SK-N-SH (cell line): ENCODE measurements around the gene ADCY5. TPM values are rescaled to one million over a fixed set of nuclear protein-coding genes. Genes with fewer than 3 reads are reported as not detected.

Experiments used
- CTCF ChIA-PET: fragments of 300-600, 350-600 bp; formaldehyde crosslinking; extraction: SDS; loops from one replicate; lab custom pipeline; 2021; lab: Yijun Ruan, JAX
- POLR2A ChIA-PET: fragments of 350-600 bp; sonication (Branson Sonifier 250); formaldehyde crosslinking; extraction: SDS; loops from one replicate; lab custom pipeline; 2020; ENCODE audit warnings: antibody characterized with exemption, inconsistent platforms; lab: Yijun Ruan, JAX
- DNase-seq: peaks from one replicate; pipeline ENCODE4 v3.0.0; 2012
- H2AFZ ChIP-seq: fragments of 200-600 bp; sonication (generic); 2 replicates; pipeline ENCODE4 v1.8.1; 2016; ENCODE audit warnings: antibody characterized with exemption, mild to moderate bottlenecking, low read depth
- H3F3A ChIP-seq: fragments of 200-600 bp; sonication (generic); replicated peaks from 2 replicates; pipeline ENCODE3; 2016; ENCODE audit warnings: antibody characterized with exemption, mild to moderate bottlenecking; ENCODE audit not compliant: insufficient read depth
- H3K27ac ChIP-seq, 2 experiments: fragments of 200-500 bp in 1 of 2; fragments of 200-600 bp in 1 of 2; sonication (Bioruptor generic) in 1 of 2; sonication (generic), shearing (Covaris generic) in 1 of 2; 2 replicates each; pipeline versions ENCODE4 v1.5.1 to v1.6.1; 2014 to 2016; ENCODE audit warnings: low read depth in 2 of 2, inconsistent platforms in 1 of 2, low read length in 1 of 2, mild to moderate bottlenecking in 1 of 2, mixed read lengths in 1 of 2
- H3K27me3 ChIP-seq: fragments of 200-600 bp; sonication (generic), shearing (Covaris generic); 2 replicates; pipeline ENCODE4 v1.6.1; 2016; ENCODE audit warnings: mixed run types; ENCODE audit not compliant: insufficient read depth
- H3K36me3 ChIP-seq, 2 experiments: fragments of 200-500 bp in 1 of 2; fragments of 200-600 bp in 1 of 2; sonication (Bioruptor generic) in 1 of 2; sonication (generic) in 1 of 2; replicated peaks in 1 of 2; 2 replicates each; pipeline versions ENCODE3 to v1.5.1; 2014 to 2016; ENCODE audit warnings: low read length in 1 of 2, mild to moderate bottlenecking in 1 of 2; ENCODE audit not compliant: insufficient read depth in 2 of 2, control insufficient read depth in 1 of 2
- H3K4me1 ChIP-seq, 2 experiments: fragments of 200-500 bp in 1 of 2; fragments of 200-600 bp in 1 of 2; sonication (Bioruptor generic) in 1 of 2; sonication (generic), shearing (Covaris generic) in 1 of 2; 2 replicates each; pipeline versions ENCODE4 v1.5.1 to v1.6.1; 2014 to 2016; ENCODE audit warnings: low read depth in 1 of 2, low read length in 1 of 2, mixed run types in 1 of 2; ENCODE audit not compliant: insufficient read depth in 2 of 2, control insufficient read depth in 1 of 2
- H3K4me2 ChIP-seq: fragments of 200-600 bp; sonication (generic), shearing (Covaris generic); 2 replicates; pipeline ENCODE4 v1.6.1; 2017; ENCODE audit warnings: mixed run types
- H3K4me3 ChIP-seq, 2 experiments: fragments of 200-500 bp in 1 of 2; fragments of 200-600 bp in 1 of 2; sonication (Bioruptor generic) in 1 of 2; sonication (generic), shearing (Covaris generic) in 1 of 2; 2 replicates each; pipeline versions ENCODE4 v1.5.1 to v1.8.1; 2014 to 2016; ENCODE audit warnings: low read depth in 2 of 2, inconsistent platforms in 1 of 2, low read length in 1 of 2, mild to moderate bottlenecking in 1 of 2, mixed read lengths in 1 of 2, moderate library complexity in 1 of 2
- H3K79me2 ChIP-seq: fragments of 200-600 bp; sonication (generic); 2 replicates; pipeline ENCODE4 v1.8.1; 2017; ENCODE audit warnings: mild to moderate bottlenecking; ENCODE audit not compliant: insufficient read depth
- H3K9ac ChIP-seq: fragments of 200-600 bp; sonication (generic); 2 replicates; pipeline ENCODE4 v1.6.1; 2017; ENCODE audit warnings: mixed run types
- H3K9me2 ChIP-seq: fragments of 200-600 bp; sonication (generic); 2 replicates; pipeline ENCODE4 v1.6.1; 2017; ENCODE audit warnings: mixed run types
- H3K9me3 ChIP-seq: fragments of 200-600 bp; sonication (generic); 2 replicates; pipeline ENCODE4 v1.6.1; 2017; ENCODE audit warnings: mixed run types, mild to moderate bottlenecking, moderate library complexity
- H4K20me1 ChIP-seq: fragments of 200-600 bp; sonication (generic); 2 replicates; pipeline ENCODE4 v1.6.1; 2017; ENCODE audit warnings: mild to moderate bottlenecking, mixed run types; ENCODE audit not compliant: insufficient read depth
- CHD2 ChIP-seq: fragments of 150-350 bp; IDR thresholded peaks from 2 replicates; pipeline ENCODE4 v1.6.1; 2018; ENCODE audit warnings: low read length; ENCODE audit not compliant: partially characterized antibody
- EP300 ChIP-seq, 2 experiments: IDR thresholded peaks; 2 replicates each; pipeline versions ENCODE4 v1.4.0 to v1.6.1; 2012; ENCODE audit warnings: borderline replicate concordance in 1 of 2, low read depth in 1 of 2, low read length in 1 of 2
- FOSL2 ChIP-seq: IDR thresholded peaks from 2 replicates; pipeline ENCODE4 v1.4.0; 2012; ENCODE audit warnings: low read depth, mild to moderate bottlenecking, moderate library complexity, borderline replicate concordance
- MEF2A ChIP-seq: IDR thresholded peaks from 2 replicates; pipeline ENCODE4 v1.4.0; 2012; ENCODE audit warnings: low read depth, borderline replicate concordance
- NFIC ChIP-seq: IDR thresholded peaks from 2 replicates; pipeline ENCODE4 v1.4.0; 2012; ENCODE audit warnings: borderline replicate concordance
- RCOR1 ChIP-seq: fragments of 150-350 bp; IDR thresholded peaks from 2 replicates; pipeline ENCODE4 v1.6.1; 2017; ENCODE audit warnings: antibody characterized with exemption, low read length
- RFX5 ChIP-seq: IDR thresholded peaks from 2 replicates; pipeline ENCODE4 v1.6.1; 2012; ENCODE audit warnings: mild to moderate bottlenecking, improper control_type of control experiment, low read length
- TEAD4 ChIP-seq: IDR thresholded peaks from 2 replicates; pipeline ENCODE4 v1.4.0; 2012; ENCODE audit warnings: mild to moderate bottlenecking, borderline replicate concordance; ENCODE audit not compliant: insufficient read depth
- YY1 ChIP-seq: IDR thresholded peaks from 2 replicates; pipeline ENCODE4 v1.4.0; 2012; ENCODE audit warnings: low read depth, mild to moderate bottlenecking
- WGBS: methylation state at CpG from one replicate; pipeline ENCODE4 v1.1.6; 2017; ENCODE audit warnings: low lambda C conversion rate; 5-methylcytosine and 5-hydroxymethylcytosine counted together
- polyA plus RNA-seq, 3 experiments: library from polyadenylated mRNA; depleted of rRNA; stranded (reverse); fragments of >200 nt; gene quantifications; 2 replicates each; pipeline ENCODE4 v1.2.3, GENCODE V29; 2012
- TF ChIP-seq, protein P1 (sequence below): fragments of 150-350 bp; IDR thresholded peaks from 2 replicates; pipeline ENCODE4 v1.6.1; 2016; ENCODE audit warnings: mild to moderate bottlenecking, low read depth, low read length
- TF ChIP-seq, protein P2 (sequence below): IDR thresholded peaks from 2 replicates; pipeline ENCODE4; 2012
- TF ChIP-seq, protein P3 (sequence below): IDR thresholded peaks from 2 replicates; pipeline ENCODE4 v1.4.0; 2012; ENCODE audit warnings: low read depth, borderline replicate concordance

ADCY5 gene
- polyA plus RNA-seq, 1 of the 3 experiments (the other 2 are of a cell fraction) = 0.21 TPM

DNA sequence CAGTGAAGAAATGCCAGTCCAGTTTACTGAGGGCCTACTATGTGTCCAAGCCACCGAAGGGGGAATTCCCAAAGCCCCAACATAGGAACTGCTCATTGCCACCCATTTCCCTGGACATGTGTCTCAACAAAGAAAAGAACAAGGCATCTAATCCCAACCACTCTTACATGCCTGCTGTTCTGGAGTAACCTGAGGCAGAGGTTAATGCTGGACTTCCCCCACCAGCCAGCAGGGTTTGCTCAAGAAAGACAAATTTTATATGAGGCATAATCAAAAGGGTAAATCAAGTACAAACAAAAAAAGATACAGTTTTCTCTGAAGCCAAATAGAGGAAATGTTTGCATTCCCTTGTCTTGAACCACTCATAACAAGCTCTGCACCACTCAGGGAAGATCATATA lies 4.1 kb downstream of the ADCY5 start (continued):
- TF ChIP-seq, protein P1, sequence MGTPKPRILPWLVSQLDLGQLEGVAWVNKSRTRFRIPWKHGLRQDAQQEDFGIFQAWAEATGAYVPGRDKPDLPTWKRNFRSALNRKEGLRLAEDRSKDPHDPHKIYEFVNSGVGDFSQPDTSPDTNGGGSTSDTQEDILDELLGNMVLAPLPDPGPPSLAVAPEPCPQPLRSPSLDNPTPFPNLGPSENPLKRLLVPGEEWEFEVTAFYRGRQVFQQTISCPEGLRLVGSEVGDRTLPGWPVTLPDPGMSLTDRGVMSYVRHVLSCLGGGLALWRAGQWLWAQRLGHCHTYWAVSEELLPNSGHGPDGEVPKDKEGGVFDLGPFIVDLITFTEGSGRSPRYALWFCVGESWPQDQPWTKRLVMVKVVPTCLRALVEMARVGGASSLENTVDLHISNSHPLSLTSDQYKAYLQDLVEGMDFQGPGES = no peak
- TF ChIP-seq RFX5 (no peak), YY1 (no peak), EP300 (IDR thresholded peaks at IDR 0.05; ENCODE audit: borderline replicate concordance in 1 of 2, low read depth in 1 of 2, low read length in 1 of 2) (no peak)
- TF ChIP-seq, protein P2, sequence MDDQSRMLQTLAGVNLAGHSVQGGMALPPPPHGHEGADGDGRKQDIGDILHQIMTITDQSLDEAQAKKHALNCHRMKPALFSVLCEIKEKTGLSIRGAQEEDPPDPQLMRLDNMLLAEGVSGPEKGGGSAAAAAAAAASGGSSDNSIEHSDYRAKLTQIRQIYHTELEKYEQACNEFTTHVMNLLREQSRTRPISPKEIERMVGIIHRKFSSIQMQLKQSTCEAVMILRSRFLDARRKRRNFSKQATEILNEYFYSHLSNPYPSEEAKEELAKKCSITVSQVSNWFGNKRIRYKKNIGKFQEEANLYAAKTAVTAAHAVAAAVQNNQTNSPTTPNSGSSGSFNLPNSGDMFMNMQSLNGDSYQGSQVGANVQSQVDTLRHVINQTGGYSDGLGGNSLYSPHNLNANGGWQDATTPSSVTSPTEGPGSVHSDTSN = no peak

DNA sequence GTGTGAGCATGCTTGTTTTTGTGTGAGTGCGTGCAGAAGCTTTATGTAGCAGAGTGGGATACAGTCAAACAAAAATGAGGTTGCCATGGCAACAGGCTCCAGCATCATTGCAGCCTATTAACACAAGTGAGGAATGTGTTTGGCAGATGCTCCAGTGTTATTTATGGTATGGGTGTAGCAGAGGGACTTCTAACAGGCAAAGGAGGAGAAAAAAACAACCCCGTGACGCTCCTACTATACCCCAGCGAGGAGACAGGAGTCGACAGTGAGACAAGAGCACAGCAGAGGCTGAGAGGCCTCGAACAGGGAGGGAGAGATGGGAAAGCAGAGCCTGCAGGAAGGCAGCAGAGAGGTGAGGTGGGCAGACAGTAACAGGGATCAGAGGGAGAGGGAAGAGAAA lies 4.9 kb downstream of the ADCY5 start:
- Histone ChIP-seq H3K9me3 (no peaks in the 10 kb centered on the region), H3K79me2 (no peaks in the 10 kb centered on the region), H3K4me3 (no peak overlapping the region), H3K27ac (no peak overlapping the region), H3K9ac (no peak overlapping the region), H3K27me3 (peaks cover 52% of the 10 kb centered on the region), H3F3A (no peaks in the 10 kb centered on the region), H4K20me1 (no peaks in the 10 kb centered on the region), H2AFZ (no peak overlapping the region), H3K4me1 (peaks cover 0 to 2% of the 10 kb centered on the region in 2 experiments; a peak in 1 of 4 replicates), H3K36me3 (no peaks in the 10 kb centered on the region), H3K9me2 (no peaks in the 10 kb centered on the region), H3K4me2 (no peak overlapping the region)
- TF ChIP-seq, protein P3, sequence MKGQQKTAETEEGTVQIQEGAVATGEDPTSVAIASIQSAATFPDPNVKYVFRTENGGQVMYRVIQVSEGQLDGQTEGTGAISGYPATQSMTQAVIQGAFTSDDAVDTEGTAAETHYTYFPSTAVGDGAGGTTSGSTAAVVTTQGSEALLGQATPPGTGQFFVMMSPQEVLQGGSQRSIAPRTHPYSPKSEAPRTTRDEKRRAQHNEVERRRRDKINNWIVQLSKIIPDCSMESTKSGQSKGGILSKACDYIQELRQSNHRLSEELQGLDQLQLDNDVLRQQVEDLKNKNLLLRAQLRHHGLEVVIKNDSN = no peak
- no peak for TF ChIP-seq FOSL2
- TF ChIP-seq RCOR1 = no peak
- POLR2A ChIA-PET = no interaction called here
- CTCF ChIA-PET = no interaction called here
- 54% methylated on average over 6 of the region's 6 CpGs for WGBS
- no peak for DNase-seq

DNA sequence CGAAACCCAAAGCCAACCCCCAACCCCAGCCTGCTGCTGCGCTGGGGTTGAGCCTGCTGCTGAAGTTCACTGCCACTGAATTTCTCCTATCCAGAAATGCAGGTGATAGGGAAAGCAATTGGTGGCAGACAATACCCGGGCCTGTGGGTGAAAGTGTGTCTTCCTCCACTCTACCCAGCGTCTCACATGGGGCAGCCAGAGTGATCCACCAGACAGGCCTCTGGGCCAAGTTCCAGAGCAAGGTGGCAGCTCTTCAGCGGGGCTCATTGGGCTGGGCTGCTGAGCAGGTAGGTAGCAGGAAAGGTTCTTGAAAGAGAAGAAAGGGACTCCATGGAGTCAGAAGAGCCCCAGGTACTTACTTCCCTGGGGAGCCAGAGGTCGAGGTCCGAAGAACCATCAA lies 6.0 kb downstream of the ADCY5 start:
- H3K4me1 ChIP-seq = no peaks in the 10 kb centered on the region; a peak in 1 of 4 replicates
- 65% methylated on average over 7 of the region's 7 CpGs for WGBS
- CTCF ChIA-PET = no interaction called here
- H2AFZ ChIP-seq = no peak overlapping the region
- H3K9me2 ChIP-seq = no peaks in the 10 kb centered on the region
- H4K20me1 ChIP-seq = no peaks in the 10 kb centered on the region
- H3K27ac ChIP-seq = no peak overlapping the region
- no peaks in the 10 kb centered on the region for H3K36me3 ChIP-seq
- no peak overlapping the region for H3K9ac ChIP-seq
- H3F3A ChIP-seq = no peaks in the 10 kb centered on the region
- no peaks in the 10 kb centered on the region for H3K9me3 ChIP-seq
- H3K79me2 ChIP-seq = no peaks in the 10 kb centered on the region
- no peak for DNase-seq
- no peak overlapping the region for H3K4me3 ChIP-seq
- TF ChIP-seq MEF2A = no peak
- TF ChIP-seq RCOR1 = no peak
- TF ChIP-seq TEAD4 = no peak
- no peak for TF ChIP-seq CHD2
- TF ChIP-seq NFIC = no peak
- no peak for TF ChIP-seq FOSL2
- H3K4me2 ChIP-seq = no peak overlapping the region
- POLR2A ChIA-PET = no interaction called here
- H3K27me3 ChIP-seq = peaks cover 44% of the 10 kb centered on the region
